GM12878 (cell line): ENCODE measurements around the gene PRR5. TPM values are rescaled to one million over a fixed set of nuclear protein-coding genes. Genes with fewer than 3 reads are reported as not detected.

Experiments
- ATAC-seq: fragments of 200-7000 bp; cut with Tn5 transposase; 3 replicates; pipeline ENCODE4 v1.9.1; 2020; ENCODE audit warnings: mild to moderate bottlenecking, moderate library complexity
- BruUV-seq: library from RNA; stranded (reverse); fragments of 400-500 nt; replicated peaks from 2 replicates; lab custom pipeline; 2021; lab: Mats Ljungman, UMichigan
- CTCF ChIA-PET: fragments of 300-600 bp; sonication (Branson Sonifier 250); formaldehyde crosslinking; extraction: SDS; loops from one replicate; lab custom pipeline; 2021; ENCODE audit warnings: inconsistent platforms; lab: Yijun Ruan, JAX
- POLR2A ChIA-PET: fragments of 350-600 bp; formaldehyde crosslinking; extraction: SDS; loops from one replicate; lab custom pipeline; 2021; ENCODE audit warnings: inconsistent platforms; lab: Charles Lee
- RAD21 ChIA-PET: fragments of 300-600 bp; sonication (Branson Sonifier 250); formaldehyde crosslinking; loops from one replicate; lab custom pipeline; 2023; ENCODE audit warnings: antibody characterized with exemption; ENCODE audit not compliant: unreplicated experiment; lab: Charles Lee
- SMC1A ChIA-PET: fragments of 300-600 bp; sonication (Branson Sonifier 250); formaldehyde crosslinking; loops from one replicate; lab custom pipeline; 2023; ENCODE audit not compliant: unreplicated experiment, uncharacterized antibody; lab: Charles Lee
- DNase-seq: peaks from one replicate; pipeline ENCODE4 v3.0.0-alpha.2; 2011; ENCODE audit warnings: low read depth, low spot score
- FAIRE-seq: peaks from 3 replicates; lab custom pipeline; 2011; peaks lifted over from hg19 to GRCh38; lab: Jason Lieb, UNC
- H2AFZ ChIP-seq: 2 replicates; pipeline ENCODE4 v1.6.0; 2011; ENCODE audit warnings: low read depth, low read length, control low read depth; ENCODE audit not compliant: control insufficient read depth
- H3K27ac ChIP-seq: 2 replicates; pipeline ENCODE4 v1.5.1; 2011; ENCODE audit warnings: control low read depth; ENCODE audit not compliant: control insufficient read depth, insufficient read depth
- H3K27me3 ChIP-seq, 2 experiments: replicated peaks in 1 of 2; 2 replicates each; pipeline versions ENCODE4 v1.6.0 to v1.6.1; 2011; ENCODE audit warnings: low read length in 1 of 2; ENCODE audit not compliant: control insufficient read depth in 2 of 2, insufficient read depth in 2 of 2
- H3K36me3 ChIP-seq, 2 experiments: 2 replicates each; pipeline ENCODE4 v1.5.1; 2011; ENCODE audit warnings: low read length in 1 of 2; ENCODE audit not compliant: control insufficient read depth in 2 of 2, insufficient read depth in 2 of 2
- H3K4me1 ChIP-seq: 2 replicates; pipeline ENCODE4 v1.6.1; 2011; ENCODE audit warnings: mild to moderate bottlenecking, low read length, moderate library complexity, mixed read lengths; ENCODE audit not compliant: control insufficient read depth, insufficient read depth
- H3K4me2 ChIP-seq: 2 replicates; pipeline ENCODE4 v1.6.0; 2011; ENCODE audit warnings: control low read depth; ENCODE audit not compliant: control insufficient read depth, insufficient read depth
- H3K4me3 ChIP-seq: fragments of 200-600 bp; sonication (generic); 2 replicates; pipeline ENCODE4 v1.5.1; 2016
- H3K79me2 ChIP-seq: 2 replicates; pipeline ENCODE4 v1.6.0; 2011; ENCODE audit warnings: low read length; ENCODE audit not compliant: control insufficient read depth, insufficient read depth
- H3K9ac ChIP-seq: 2 replicates; pipeline ENCODE4 v1.8.0; 2011; ENCODE audit warnings: low read length, control low read depth, mixed read lengths; ENCODE audit not compliant: control insufficient read depth, insufficient read depth
- H3K9me3 ChIP-seq: replicated peaks from 3 replicates; pipeline ENCODE4 v1.5.1; 2011; ENCODE audit warnings: mild to moderate bottlenecking, low read length; ENCODE audit not compliant: control insufficient read depth, insufficient read depth
- H4K20me1 ChIP-seq: 2 replicates; pipeline ENCODE4 v1.6.0; 2011; ENCODE audit not compliant: control insufficient read depth, insufficient read depth
- ATF7 ChIP-seq: fragments of 450-650 bp; IDR thresholded peaks from 2 replicates; pipeline ENCODE4 v1.6.1; 2016; ENCODE audit warnings: low read depth, mild to moderate bottlenecking
- BHLHE40 ChIP-seq, 2 experiments: fragments of 450-650 bp in 1 of 2; IDR thresholded peaks; 2 replicates each; pipeline ENCODE4 v1.6.1; 2011 to 2017; ENCODE audit warnings: low read depth in 2 of 2, borderline replicate concordance in 1 of 2, improper control_type of control experiment in 1 of 2, low read length in 1 of 2, mild to moderate bottlenecking in 1 of 2
- EED ChIP-seq: sonication (generic); IDR thresholded peaks from 2 replicates; pipeline ENCODE4 v1.6.1; 2016; ENCODE audit warnings: antibody characterized with exemption, low read depth
- HDAC2 ChIP-seq: fragments of 200-600 bp; sonication (generic); IDR thresholded peaks from 2 replicates; pipeline ENCODE4 v1.6.1; 2017
- MYC ChIP-seq: IDR thresholded peaks from 2 replicates; pipeline ENCODE4 v1.6.1; 2011; ENCODE audit warnings: mild to moderate bottlenecking, low read length, moderate library complexity, inconsistent platforms; ENCODE audit not compliant: insufficient read depth, insufficient replicate concordance, insufficient read length, severe bottlenecking
- NR2C2 ChIP-seq: IDR thresholded peaks from 2 replicates; pipeline ENCODE4 v1.6.1; 2011; ENCODE audit warnings: borderline replicate concordance, low read depth; ENCODE audit not compliant: control insufficient read depth, insufficient read length
- NR2F1 ChIP-seq: fragments of 450-650 bp; conservative IDR thresholded peaks from 2 replicates; pipeline ENCODE4 v1.6.1; 2017; ENCODE audit warnings: mild to moderate bottlenecking
- PML ChIP-seq: IDR thresholded peaks from 2 replicates; pipeline ENCODE4 v1.6.1; 2012; ENCODE audit warnings: low read length, inconsistent platforms
- SMAD1 ChIP-seq: fragments of 450-650 bp; IDR thresholded peaks from 2 replicates; pipeline ENCODE4 v1.6.1; 2018; ENCODE audit warnings: mild to moderate bottlenecking, low read depth; ENCODE audit not compliant: partially characterized antibody
- SP1 ChIP-seq: IDR thresholded peaks from one replicate; pipeline ENCODE4 v1.6.1; 2011; ENCODE audit warnings: low read depth, low read length
- TCF12 ChIP-seq: IDR thresholded peaks from 2 replicates; pipeline ENCODE4 v1.6.1; 2011; ENCODE audit warnings: low read depth, mild to moderate bottlenecking, low read length
- WGBS: methylation state at CpG from one replicate; pipeline ENCODE4 v1.1.6; 2016; ENCODE audit warnings: low lambda C conversion rate; ENCODE audit not compliant: insufficient replicate concordance, insufficient coverage; ENCODE audit errors: missing lambda C conversion rate; 5-methylcytosine and 5-hydroxymethylcytosine counted together
- in situ Hi-C: fragments of 300-500 bp; cut with MboI; formaldehyde crosslinking; loops from 9 replicates; pipeline ENCODE4 v1.14.3; 2018; ENCODE audit warnings: mixed read lengths
- intact Hi-C: fragments of 100-400 bp; cut with micrococcal nuclease; formaldehyde crosslinking; loops from one replicate; pipeline ENCODE4 v1.14.2; 2022; ENCODE audit not compliant: unreplicated experiment
- polyA plus RNA-seq, 11 experiments: library from polyadenylated mRNA; depleted of rRNA in 4 of 11; unstranded in 6 of 11; stranded (reverse) in 5 of 11; fragments of >200 nt; fragmentation: Nextera tagmentation in 4 of 11; fragmentation: Illumina TruSeq in 1 of 11; extraction: Ambion mirVana in 4 of 11; extraction: Trizol in 1 of 11; gene quantifications; 1 replicate in 1 of 11; 2 replicates in 10 of 11; pipeline versions ENCODE4 v1.2.1 to v1.2.3, GENCODE V29; 2011 to 2016; ENCODE audit warnings: inconsistent platforms in 2 of 11, missing spikeins in 2 of 11, low read depth in 1 of 11
- total RNA-seq, 4 experiments: library from RNA; depleted of rRNA in 3 of 4; stranded (reverse); fragments of >200 nt in 3 of 4; fragmentation: Illumina TruSeq in 1 of 4; extraction: Trizol in 1 of 4; gene quantifications; 2 replicates each; pipeline versions ENCODE4 v1.2.1 to v1.2.3, GENCODE V29; 2013 to 2021
- TF ChIP-seq, protein P1 (sequence below): fragments of 450-650 bp; IDR thresholded peaks from 2 replicates; pipeline ENCODE4 v1.6.1; 2016; ENCODE audit warnings: mild to moderate bottlenecking
- TF ChIP-seq, protein P2 (sequence below): fragments of 450-650 bp; IDR thresholded peaks from 2 replicates; pipeline ENCODE4 v1.6.1; 2016; ENCODE audit warnings: mild to moderate bottlenecking, moderate library complexity, borderline replicate concordance

The PRR5 gene
- total and polyA plus RNA-seq, 10 of the 15 experiments (the other 5 are each of a cell fraction or from before 2014, with no cell fraction given) = 0.03 to 9.4 (median 1.5) TPM

DNA sequence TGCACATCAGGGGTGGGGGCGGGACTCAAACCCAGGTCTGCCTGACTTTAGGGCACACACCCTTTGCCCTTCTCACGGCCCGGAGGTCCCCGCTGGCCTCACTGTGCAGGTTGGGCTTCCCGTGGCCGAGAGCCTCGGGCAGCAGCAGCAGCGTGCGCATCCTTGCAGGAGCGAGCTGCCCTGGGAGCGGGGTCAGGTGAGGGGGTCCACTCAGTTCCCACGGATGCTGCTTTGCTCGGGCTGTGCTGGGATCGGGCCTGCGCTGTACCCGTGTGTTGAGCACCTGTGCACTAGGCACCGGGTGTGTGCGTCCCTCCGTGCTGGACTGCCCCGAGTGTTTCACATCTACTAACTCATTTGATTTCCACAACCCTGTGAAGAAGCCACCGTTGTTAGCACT lies 25.1 kb downstream of the PRR5 start:
- FAIRE-seq (no peak), DNase-seq (no peak), ATAC-seq (no peak)
- intact Hi-C loops = no loop called here
- Histone ChIP-seq H3K9me3 (no peaks in the 10 kb centered on the region), H3K36me3 (no peaks in the 10 kb centered on the region; a peak in 1 of 4 replicates), H3K9ac (no peak overlapping the region), H3K79me2 (no peaks in the 10 kb centered on the region), H3K27me3 (no peaks in the 10 kb centered on the region), H3K4me1 (no peaks in the 10 kb centered on the region), H3K27ac (no peak overlapping the region), H2AFZ (no peak overlapping the region), H4K20me1 (no peaks in the 10 kb centered on the region), H3K4me3 (no peak overlapping the region), H3K4me2 (no peak overlapping the region)
- BruUV-seq = no TSS peak
- TF ChIP-seq ATF7 (no peak), PML (no peak), NR2C2 (no peak), NR2F1 (no peak), MYC (no peak), EED (no peak), SP1 (no peak), TCF12 (no peak), SMAD1 (no peak), HDAC2 (no peak), BHLHE40 (IDR thresholded peaks at IDR 0.05; ENCODE audit: borderline replicate concordance in 1 of 2, low read depth in 2 of 2, low read length in 1 of 2) (no peak)
- TF ChIP-seq, protein P1, sequence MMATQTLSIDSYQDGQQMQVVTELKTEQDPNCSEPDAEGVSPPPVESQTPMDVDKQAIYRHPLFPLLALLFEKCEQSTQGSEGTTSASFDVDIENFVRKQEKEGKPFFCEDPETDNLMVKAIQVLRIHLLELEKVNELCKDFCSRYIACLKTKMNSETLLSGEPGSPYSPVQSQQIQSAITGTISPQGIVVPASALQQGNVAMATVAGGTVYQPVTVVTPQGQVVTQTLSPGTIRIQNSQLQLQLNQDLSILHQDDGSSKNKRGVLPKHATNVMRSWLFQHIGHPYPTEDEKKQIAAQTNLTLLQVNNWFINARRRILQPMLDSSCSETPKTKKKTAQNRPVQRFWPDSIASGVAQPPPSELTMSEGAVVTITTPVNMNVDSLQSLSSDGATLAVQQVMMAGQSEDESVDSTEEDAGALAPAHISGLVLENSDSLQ = no peak
- TF ChIP-seq, protein P2, sequence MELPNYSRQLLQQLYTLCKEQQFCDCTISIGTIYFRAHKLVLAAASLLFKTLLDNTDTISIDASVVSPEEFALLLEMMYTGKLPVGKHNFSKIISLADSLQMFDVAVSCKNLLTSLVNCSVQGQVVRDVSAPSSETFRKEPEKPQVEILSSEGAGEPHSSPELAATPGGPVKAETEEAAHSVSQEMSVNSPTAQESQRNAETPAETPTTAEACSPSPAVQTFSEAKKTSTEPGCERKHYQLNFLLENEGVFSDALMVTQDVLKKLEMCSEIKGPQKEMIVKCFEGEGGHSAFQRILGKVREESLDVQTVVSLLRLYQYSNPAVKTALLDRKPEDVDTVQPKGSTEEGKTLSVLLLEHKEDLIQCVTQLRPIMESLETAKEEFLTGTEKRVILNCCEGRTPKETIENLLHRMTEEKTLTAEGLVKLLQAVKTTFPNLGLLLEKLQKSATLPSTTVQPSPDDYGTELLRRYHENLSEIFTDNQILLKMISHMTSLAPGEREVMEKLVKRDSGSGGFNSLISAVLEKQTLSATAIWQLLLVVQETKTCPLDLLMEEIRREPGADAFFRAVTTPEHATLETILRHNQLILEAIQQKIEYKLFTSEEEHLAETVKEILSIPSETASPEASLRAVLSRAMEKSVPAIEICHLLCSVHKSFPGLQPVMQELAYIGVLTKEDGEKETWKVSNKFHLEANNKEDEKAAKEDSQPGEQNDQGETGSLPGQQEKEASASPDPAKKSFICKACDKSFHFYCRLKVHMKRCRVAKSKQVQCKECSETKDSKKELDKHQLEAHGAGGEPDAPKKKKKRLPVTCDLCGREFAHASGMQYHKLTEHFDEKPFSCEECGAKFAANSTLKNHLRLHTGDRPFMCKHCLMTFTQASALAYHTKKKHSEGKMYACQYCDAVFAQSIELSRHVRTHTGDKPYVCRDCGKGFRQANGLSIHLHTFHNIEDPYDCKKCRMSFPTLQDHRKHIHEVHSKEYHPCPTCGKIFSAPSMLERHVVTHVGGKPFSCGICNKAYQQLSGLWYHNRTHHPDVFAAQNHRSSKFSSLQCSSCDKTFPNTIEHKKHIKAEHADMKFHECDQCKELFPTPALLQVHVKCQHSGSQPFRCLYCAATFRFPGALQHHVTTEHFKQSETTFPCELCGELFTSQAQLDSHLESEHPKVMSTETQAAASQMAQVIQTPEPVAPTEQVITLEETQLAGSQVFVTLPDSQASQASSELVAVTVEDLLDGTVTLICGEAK = no peak
- POLR2A ChIA-PET = no interaction called here
- CTCF ChIA-PET = no interaction called here
- SMC1A ChIA-PET = interaction anchor here (1.0 kb wide), 1 partner anchor 22 kb away, joined by 3 read pairs; no protein-coding TSS in a partner anchor
- in situ Hi-C loops = no loop called here
- RAD21 ChIA-PET = no interaction called here
- 88% methylated on average over 21 of the region's 21 CpGs for WGBS
